ENCODE measurements around the gene IQCM.

IQCM gene

DNA sequence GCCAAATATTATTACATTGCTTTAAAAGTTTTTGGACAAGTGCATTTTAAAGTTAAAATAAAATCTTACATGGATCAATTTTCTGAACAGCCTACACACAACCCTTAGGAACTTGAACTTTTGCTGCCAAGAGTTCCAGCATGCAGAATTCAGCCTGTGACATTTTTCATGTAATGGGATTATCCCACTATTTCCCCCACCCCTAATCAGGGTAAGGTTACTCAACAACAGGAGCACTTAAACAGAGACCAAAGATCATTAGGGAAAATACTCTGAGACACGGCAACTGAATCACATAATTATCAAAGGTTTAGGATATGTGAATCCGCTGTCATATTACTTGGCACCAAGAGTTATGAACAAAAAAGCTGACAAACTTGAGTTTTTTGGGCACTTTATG lies 47.2 kb downstream of the IQCM start:
- DNase-seq, result no peak

GRCh38 chr4:149766135-149766534 lies 49.5 kb downstream of the IQCM start:
- no peak for DNase-seq

GRCh38 chr4:149765630-149766029 lies 50.0 kb downstream of the IQCM start:
- no peak for DNase-seq

- DNase-seq, result no peak
Measured at GRCh38 chr4:149755969-149756368, 59.7 kb downstream of the IQCM start.

- no peak for DNase-seq
Measured at GRCh38 chr4:149754526-149754925, 61.1 kb downstream of the IQCM start.

GRCh38 chr4:149752729-149753128 lies 62.9 kb downstream of the IQCM start:
- DNase-seq, result no peak

GRCh38 chr4:149751174-149751573 lies 64.5 kb downstream of the IQCM start:
- DNase-seq, result no peak

DNA sequence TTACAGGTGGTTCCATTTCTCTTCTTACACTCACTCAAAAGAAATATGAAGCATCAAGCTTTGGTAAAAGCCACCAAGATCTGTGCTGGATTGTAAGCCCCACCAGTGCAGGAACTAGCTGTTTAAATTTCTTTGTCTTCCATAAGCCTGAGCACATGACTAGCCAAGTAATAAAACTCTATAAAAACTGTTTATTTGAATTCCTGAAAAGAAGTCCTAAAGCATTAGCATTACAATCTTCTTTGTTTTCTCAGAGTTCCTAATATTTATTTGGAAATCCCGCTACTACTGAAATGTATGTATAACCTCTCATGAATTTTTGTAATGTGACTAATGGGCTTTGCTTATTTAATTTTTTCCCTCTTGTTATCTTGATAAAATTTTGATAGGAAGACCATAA lies 65.9 kb downstream of the IQCM start:
- DNase-seq, result no peak

- no peak for DNase-seq
Measured at GRCh38 chr4:149747646-149748045, 68.0 kb downstream of the IQCM start.

DNA sequence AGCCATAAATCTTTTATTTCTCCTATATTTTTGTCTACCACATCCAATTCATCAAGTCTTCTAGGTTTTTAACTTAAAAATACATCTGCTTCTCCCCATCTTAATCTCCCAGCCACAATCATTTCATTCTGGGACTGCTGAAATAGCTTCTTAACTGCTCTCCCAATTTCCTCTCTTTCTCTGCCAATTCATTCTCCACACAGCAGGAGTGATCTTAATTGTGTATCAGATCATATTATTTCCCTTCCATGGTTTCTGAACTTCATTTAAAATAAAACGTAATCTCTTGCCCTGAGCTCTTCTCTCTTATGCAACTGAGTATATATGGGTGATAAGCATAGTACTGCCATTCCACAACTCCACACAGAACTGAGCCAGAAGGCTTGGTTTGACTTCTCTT lies 69.4 kb downstream of the IQCM start:
- no peak for DNase-seq

- DNase-seq, result no peak
Measured at GRCh38 chr4:149741186-149741831, 74.3 kb downstream of the IQCM start.

- DNase-seq, result no peak
Measured at GRCh38 chr4:149738156-149738555, 77.5 kb downstream of the IQCM start.

DNA sequence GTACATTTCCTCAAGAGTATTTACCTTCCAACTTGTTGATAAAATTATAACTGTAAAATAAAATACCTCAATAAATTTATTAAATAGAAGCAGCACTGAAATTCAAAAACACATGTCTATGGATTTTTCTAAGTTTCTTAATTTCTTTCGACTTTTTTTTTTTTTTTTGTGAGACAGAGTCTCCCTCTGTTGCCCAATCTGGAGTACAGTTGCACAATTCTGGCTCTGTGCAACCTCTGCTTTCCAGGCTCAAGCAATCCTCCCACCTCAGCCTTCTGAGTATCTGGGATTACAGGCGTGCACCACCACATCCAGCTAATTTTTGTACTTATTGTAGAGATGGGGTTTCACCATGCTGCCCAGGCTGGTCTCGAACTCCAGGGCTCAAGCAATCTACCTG lies 79.8 kb downstream of the IQCM start:
- DNase-seq, result no peak

DNA sequence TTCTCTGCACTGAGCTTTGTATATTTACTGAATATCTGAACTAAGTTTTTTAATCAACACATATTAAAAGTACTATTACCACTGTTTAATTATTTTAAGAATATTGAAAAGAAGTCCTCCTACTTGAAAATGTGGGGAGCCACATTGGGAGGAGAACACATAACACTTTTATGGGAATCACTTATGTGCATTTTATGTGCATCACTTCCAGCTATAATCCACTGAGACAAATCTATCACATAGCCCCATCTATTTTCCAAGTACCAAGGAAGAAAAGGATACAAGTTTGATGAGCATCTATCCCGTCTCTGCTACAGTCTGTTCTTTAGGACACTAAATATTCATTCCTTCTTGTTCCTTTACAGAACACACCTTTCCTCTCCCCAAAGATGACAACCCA lies 87.2 kb downstream of the IQCM start:
- no peak for DNase-seq

GRCh38 chr4:149727663-149728062 lies 88.0 kb downstream of the IQCM start:
- no peak for DNase-seq

DNA sequence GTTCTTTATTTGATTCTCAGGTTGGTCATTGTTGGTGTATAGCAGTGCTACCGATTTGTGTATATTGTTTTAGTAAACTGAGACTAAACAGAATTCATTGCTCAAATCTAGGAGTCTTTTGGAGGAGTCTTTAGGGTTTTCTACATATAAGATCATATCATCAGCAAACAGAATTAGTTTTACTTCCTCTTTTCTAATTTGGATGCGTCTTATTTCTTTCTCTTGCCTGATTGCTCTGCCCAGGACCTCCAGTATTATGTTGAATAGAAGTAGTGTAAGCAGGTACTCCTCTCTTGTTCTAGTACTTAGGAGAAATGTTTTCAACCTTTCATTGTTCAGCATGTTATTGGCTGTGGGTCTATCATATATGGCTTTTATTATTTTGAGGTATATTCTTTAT lies 92.6 kb downstream of the IQCM start:
- DNase-seq, result no peak

DNA sequence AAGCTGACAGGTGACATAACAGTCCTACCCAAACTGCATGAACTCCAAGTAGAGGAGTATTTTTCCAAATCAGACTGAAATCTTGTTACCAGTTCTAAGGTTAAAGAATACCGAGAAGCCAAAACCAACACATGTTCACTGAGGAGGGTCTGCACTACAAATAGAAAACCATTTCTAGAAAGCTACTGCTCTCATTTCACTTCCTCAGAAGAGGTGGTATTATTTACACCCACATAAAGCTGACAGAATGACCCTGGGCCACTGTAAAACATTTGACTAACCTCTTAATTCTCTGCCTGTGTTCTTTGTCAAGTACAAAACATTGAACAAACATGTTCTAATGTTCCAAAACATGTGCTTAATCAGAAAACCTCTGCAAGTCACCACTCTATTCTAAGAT lies 95.8 kb downstream of the IQCM start:
- no peak for DNase-seq

DNA sequence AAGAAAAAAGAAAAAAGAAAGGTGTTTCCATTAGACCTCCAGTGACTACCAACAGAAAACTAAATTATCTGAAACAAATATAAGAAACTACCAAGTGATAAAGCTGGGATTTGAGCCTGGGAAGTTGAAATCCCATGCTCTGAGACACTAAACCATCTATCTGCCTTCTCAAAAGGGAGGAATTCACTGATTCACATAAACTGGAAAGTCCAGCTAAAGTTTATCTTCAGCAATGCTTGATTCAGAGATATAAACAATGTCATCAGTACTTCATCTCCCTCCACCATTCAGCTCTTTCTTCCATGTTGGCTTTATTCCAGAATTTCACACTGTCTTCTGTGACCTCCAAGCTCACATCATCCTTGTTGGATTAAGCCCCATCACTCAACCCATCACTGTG lies 96.3 kb downstream of the IQCM start:
- DNase-seq, result no peak

DNA sequence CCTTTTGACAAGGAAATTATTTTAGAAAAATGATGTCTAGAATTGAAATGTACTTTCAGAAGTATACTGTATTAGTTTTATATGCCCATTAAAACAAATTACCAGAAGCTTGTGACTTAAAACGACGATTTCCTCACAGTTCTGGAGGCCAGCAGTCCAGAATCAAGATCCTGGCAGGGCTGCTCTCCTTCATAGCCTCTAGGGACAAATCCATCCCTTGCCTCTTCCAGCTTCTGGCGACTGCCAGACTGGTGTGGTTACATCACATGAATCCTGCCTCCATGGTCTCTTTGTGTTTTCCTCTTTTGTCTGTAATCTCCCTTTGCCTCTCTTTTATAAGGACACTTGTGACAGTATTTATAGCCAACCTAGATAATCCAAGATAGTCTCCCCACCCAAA lies 97.1 kb downstream of the IQCM start:
- DNase-seq, result no peak

DNA sequence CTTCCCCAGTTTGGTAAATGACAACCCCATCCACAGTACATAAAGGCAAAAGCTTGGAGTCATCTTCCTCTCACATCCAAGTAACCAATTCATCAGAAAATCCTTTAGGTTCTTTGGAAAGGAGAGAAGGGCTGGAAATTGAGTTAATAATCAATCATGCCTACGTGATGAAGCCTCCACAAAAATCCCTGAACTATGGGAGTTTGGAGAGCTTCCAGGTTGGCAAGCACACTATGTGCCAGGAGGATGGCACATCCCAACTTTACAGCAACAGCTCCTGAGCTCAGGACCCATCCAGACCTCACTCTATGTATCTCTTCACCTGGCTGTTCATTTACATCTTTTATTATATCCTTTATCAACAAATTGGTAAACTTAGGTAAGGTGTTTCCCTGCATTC lies 98.9 kb downstream of the IQCM start:
- no peak for DNase-seq

GRCh38 chr4:149715822-149716585 lies 99.6 kb downstream of the IQCM start:
- DNase-seq, result peak in 1 of 58 donors; percentile 4

DNA sequence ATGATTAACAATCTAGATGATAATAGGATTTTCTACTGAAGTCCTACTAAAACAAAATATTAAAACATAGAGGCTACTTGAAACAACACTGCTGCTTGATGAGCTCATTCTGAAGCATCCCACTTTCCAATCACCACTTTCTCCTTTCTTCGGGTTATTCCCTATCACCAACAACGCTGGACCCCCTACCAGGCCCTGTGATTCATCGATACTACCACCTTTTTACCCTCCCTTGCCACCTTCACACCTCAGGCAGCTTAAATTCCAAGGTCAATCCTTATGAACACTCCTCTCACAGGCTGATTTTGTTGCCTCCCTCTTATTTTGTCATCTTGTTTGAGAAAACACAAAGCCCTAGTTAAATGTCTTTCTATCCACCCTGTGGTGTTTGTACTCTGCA lies 102.6 kb downstream of the IQCM start:
- no peak for DNase-seq

Data from anterior cingulate cortex (tissue), 58 donors.